Right atrium auricular region (tissue), 2 donors: ENCODE results near the gene NT5C2. TPM values are rescaled to one million over a fixed set of nuclear protein-coding genes. Genes with fewer than 3 reads are reported as not detected.

Experiments used
- DNase-seq: peaks from one replicate; pipeline ENCODE4 v3.0.0-alpha.2; 2019; ENCODE audit warnings: low spot score
- H3K27ac ChIP-seq, 2 donors: fragments of 200-600 bp; sonication (generic); 1 replicate in 1 of 2; 2 replicates in 1 of 2; pipeline ENCODE4 v1.5.1; 2016 to 2019
- H3K27me3 ChIP-seq, 2 donors: fragments of 200-600 bp; sonication (generic); one replicate each; pipeline versions ENCODE4 v1.5.1 to v1.6.0; 2017 to 2019
- H3K36me3 ChIP-seq: fragments of 200-600 bp; sonication (generic); one replicate; pipeline ENCODE4 v1.5.1; 2016
- H3K4me1 ChIP-seq, 2 donors: fragments of 200-600 bp; sonication (generic); one replicate each; pipeline versions ENCODE4 v1.5.1 to v1.6.0; 2017 to 2019
- H3K4me3 ChIP-seq, 2 donors: fragments of 200-600 bp; sonication (generic); 1 replicate in 1 of 2; 2 replicates in 1 of 2; pipeline ENCODE4 v1.5.1; 2017 to 2019; ENCODE audit warnings: mild to moderate bottlenecking in 1 of 2, moderate library complexity in 1 of 2
- H3K9me3 ChIP-seq, 2 donors: fragments of 200-600 bp; sonication (generic); one replicate each; pipeline ENCODE4 v1.5.1; 2019
- total RNA-seq, 2 donors: library from RNA; depleted of rRNA; stranded (reverse); fragments of >200 nt; gene quantifications; one replicate each; pipeline ENCODE4 v1.1.0, GENCODE V29; 2016
- TF ChIP-seq, protein P1 (sequence below), 2 donors: fragments of 200-600 bp; sonication (generic); IDR thresholded peaks; one replicate each; pipeline ENCODE4 v1.5.1; 2019; ENCODE audit warnings: antibody characterized with exemption in 2 of 2

Gene NT5C2
- total RNA-seq, 2 donors from 2014 or later: 28.5 to 32.7 TPM

DNA sequence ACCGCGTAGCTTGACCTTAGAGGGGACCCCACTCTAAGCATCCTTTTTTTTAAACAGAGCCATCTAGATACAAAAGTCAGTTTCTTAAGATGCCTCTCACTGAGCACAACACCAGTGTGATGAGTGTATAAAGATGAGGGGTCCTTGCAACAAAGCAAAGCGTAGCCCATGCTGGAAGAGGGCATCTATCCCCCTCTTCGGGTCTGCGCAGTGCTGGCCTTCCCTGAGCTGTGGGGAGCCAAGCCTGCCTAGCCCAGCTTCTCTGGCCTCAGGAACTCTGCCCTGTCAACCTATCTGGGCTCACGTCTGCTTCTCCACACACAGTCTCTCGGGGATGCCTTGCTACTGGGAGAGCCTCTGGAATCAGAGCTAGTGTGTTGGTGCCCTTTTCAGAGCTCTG is 114.0 kb downstream of the NT5C2 start:
- Histone ChIP-seq H3K27ac (no peak overlapping the region), H3K9me3 (no peaks in the 10 kb centered on the region), H3K4me3 (no peak overlapping the region), H3K4me1 (no peaks in the 10 kb centered on the region), H3K27me3 (no peaks in the 10 kb centered on the region), H3K36me3 (peaks cover 12% of the 10 kb centered on the region)
- DNase-seq: no peak
- TF ChIP-seq, protein P1, sequence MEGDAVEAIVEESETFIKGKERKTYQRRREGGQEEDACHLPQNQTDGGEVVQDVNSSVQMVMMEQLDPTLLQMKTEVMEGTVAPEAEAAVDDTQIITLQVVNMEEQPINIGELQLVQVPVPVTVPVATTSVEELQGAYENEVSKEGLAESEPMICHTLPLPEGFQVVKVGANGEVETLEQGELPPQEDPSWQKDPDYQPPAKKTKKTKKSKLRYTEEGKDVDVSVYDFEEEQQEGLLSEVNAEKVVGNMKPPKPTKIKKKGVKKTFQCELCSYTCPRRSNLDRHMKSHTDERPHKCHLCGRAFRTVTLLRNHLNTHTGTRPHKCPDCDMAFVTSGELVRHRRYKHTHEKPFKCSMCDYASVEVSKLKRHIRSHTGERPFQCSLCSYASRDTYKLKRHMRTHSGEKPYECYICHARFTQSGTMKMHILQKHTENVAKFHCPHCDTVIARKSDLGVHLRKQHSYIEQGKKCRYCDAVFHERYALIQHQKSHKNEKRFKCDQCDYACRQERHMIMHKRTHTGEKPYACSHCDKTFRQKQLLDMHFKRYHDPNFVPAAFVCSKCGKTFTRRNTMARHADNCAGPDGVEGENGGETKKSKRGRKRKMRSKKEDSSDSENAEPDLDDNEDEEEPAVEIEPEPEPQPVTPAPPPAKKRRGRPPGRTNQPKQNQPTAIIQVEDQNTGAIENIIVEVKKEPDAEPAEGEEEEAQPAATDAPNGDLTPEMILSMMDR (IDR thresholded peaks at IDR 0.05): no peak

DNA sequence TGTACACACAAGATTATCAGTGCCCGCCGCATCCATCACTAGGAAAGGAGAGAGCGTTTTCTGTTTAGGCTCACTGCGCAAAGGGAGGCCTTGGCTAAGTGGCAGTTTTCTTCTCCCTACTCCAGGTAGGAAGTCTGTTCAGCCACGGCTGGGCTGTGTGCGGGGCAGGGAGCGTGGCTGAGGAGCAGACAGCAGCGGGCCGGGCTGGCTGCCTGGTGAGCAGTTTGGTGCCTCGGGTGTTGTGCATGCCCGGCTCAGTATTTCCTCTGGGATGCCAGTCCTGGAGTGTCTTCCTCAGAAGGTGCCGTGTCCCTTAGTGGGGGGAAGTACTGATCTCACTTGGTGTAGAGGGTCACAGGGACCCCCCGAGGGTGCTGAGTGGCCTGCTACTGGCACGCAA is 114.4 kb downstream of the NT5C2 start:
- DNase-seq: no peak

DNA sequence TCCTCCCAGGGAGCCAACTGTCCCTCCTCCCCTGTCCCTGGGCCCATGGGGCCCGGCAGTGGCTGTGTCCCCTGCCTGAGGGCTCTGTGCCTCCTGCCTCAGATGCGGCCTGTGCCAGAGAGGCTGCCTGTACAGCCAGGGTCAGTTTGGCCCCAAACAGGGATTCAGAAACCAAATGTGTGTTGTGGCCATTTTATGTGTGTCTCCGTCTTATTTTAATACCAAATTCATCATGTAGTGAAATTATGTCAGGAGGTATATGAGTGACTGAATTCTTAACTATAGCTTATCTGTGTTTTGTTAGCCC is 114.8 kb downstream of the NT5C2 start:
- Histone ChIP-seq H3K4me1 (no peaks in the 10 kb centered on the region), H3K9me3 (no peaks in the 10 kb centered on the region), H3K4me3 (no peak overlapping the region), H3K27ac (no peak overlapping the region), H3K27me3 (no peaks in the 10 kb centered on the region), H3K36me3 (peaks cover 12% of the 10 kb centered on the region)
- TF ChIP-seq, protein P1 (IDR thresholded peaks at IDR 0.05): no peak
- DNase-seq: no peak

More for the DNA sequence above, 114.4 kb downstream of the NT5C2 start:
- peaks cover 12% of the 10 kb centered on the region for H3K36me3 ChIP-seq
- H3K4me1 ChIP-seq: no peaks in the 10 kb centered on the region
- no peak overlapping the region for H3K4me3 ChIP-seq
- no peaks in the 10 kb centered on the region for H3K27me3 ChIP-seq
- H3K27ac ChIP-seq: no peak overlapping the region
- H3K9me3 ChIP-seq: no peaks in the 10 kb centered on the region
- TF ChIP-seq, protein P1 (IDR thresholded peaks at IDR 0.05): no peak

DNA sequence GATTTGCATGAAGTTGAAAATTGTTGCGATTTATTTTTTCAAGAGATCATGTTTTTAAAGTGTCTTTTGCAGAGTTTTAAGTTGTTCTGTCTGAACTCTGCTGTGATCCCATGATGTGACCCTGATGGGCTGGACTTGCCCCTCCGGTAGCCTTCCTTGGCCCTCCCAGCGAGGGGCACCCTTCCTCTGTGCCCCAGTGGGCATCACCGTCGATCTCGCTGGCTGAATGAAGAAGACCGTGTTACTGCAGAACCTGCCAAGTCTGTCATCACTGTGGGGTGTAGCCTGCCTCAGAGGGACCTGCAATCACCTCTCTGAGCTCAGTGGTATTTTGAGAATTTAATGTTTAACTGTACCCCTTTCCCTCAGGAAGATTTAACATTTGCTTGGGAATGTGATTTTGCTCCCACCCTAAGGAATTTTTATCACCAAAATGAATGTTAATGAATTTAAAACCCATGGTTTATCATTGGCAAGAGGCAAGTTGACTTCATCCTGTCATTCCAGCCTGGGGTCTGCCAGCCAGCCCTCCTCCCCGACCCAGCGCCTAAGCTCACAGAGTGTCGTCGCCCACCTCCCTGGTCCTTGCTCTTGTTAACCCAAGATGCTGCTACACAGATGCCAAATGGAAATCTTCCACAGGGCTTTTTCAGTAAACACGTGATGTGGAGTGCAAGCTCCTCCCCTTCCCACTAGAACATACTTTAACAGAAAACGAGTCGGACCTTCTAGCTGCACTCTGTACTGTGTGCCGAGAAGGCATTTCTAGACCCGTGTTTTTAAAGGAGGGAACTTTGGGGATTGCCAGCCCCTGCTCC is 115.4 kb downstream of the NT5C2 start:
- TF ChIP-seq, protein P1 (IDR thresholded peaks at IDR 0.05): no peak
- DNase-seq: no peak
- Histone ChIP-seq H3K4me3 (no peak overlapping the region), H3K27ac (no peak overlapping the region), H3K4me1 (no peaks in the 10 kb centered on the region), H3K9me3 (no peaks in the 10 kb centered on the region), H3K27me3 (no peaks in the 10 kb centered on the region), H3K36me3 (peaks cover 12% of the 10 kb centered on the region)

DNA sequence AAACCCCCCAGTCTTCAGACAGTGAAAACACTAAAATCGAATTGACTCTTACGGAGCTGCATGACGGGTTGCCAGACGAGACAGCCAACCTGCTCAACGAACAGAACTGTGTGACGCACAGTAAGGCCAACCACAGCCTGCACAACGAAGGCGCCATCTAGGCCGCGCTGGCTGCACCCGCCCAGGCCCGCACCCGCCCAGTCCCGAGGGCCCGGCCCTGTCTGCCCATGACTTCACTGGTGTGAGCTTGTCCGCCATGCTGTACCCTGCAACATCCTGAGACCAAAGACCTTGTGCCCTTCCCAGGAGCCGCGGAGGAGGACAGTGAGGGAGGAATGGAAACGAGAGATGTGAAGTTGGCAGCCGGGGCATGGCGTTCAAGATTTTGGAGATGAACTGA is 116.1 kb downstream of the NT5C2 start:
- Histone ChIP-seq H3K9me3 (no peaks in the 10 kb centered on the region), H3K27ac (no peak overlapping the region), H3K4me1 (no peaks in the 10 kb centered on the region), H3K36me3 (peaks cover 12% of the 10 kb centered on the region), H3K27me3 (no peaks in the 10 kb centered on the region), H3K4me3 (no peak overlapping the region)
- DNase-seq: no peak
- TF ChIP-seq, protein P1 (IDR thresholded peaks at IDR 0.05): no peak

DNA sequence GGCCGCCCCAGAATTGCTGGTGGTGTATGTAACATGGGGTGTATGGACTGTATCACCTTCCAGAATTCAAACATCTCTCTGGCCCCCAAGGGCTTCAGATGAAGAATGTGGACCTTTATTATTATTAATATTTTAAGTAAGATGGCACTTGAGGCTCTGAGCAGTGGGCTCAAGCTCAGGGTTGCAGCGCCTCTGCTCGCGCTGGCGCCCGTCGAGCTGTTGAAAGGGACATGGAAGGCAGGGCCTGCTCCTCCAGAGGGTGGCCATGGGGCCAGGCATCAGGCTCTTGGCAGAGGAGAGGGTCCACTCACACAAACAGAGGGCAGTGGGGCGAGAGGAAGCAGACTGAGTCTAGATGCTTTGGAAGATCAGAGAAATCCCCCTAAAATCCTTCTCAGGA is 120.2 kb downstream of the NT5C2 start:
- Histone ChIP-seq H3K9me3 (no peaks in the 10 kb centered on the region), H3K27ac (no peak overlapping the region), H3K4me3 (no peak overlapping the region), H3K4me1 (peaks cover 0 to 8% of the 10 kb centered on the region in 2 donors), H3K36me3 (peaks cover 12% of the 10 kb centered on the region), H3K27me3 (no peaks in the 10 kb centered on the region)
- no peak for DNase-seq
- TF ChIP-seq, protein P1 (IDR thresholded peaks at IDR 0.05): no peak
